Esophagus muscularis mucosa (tissue), 4 donors: ENCODE measurements around the gene RINT1. TPM values are rescaled to one million over a fixed set of nuclear protein-coding genes. Genes with fewer than 3 reads are reported as not detected.

ENCODE experiments used
- DNase-seq: peaks from one replicate; pipeline ENCODE4 v3.0.0-alpha.2; 2017; ENCODE audit errors: extremely low spot score
- H3K27ac ChIP-seq, 4 donors: fragments of 200-600 bp; sonication (generic); replicated peaks in 1 of 4; 1 replicate in 3 of 4; 2 replicates in 1 of 4; pipeline ENCODE4 v1.5.1; 2016 to 2019; ENCODE audit warnings: mild to moderate bottlenecking in 1 of 4
- H3K27me3 ChIP-seq, 4 donors: fragments of 200-600 bp; sonication (generic); one replicate each; pipeline versions ENCODE4 v1.5.1 to v1.6.0; 2016 to 2019
- H3K36me3 ChIP-seq, 4 donors: fragments of 200-600 bp; sonication (generic); one replicate each; pipeline ENCODE4 v1.5.1; 2016 to 2019
- H3K4me1 ChIP-seq, 4 donors: fragments of 200-600 bp; sonication (generic); one replicate each; pipeline ENCODE4 v1.5.1; 2016 to 2019
- H3K4me3 ChIP-seq, 4 donors: fragments of 200-600 bp; sonication (generic); 1 replicate in 2 of 4; 2 replicates in 2 of 4; pipeline ENCODE4 v1.5.1; 2016 to 2019; ENCODE audit warnings: mild to moderate bottlenecking in 4 of 4, moderate library complexity in 1 of 4
- H3K9me3 ChIP-seq, 4 donors: fragments of 200-600 bp; sonication (generic); 1 replicate in 3 of 4; 2 replicates in 1 of 4; pipeline ENCODE4 v1.5.1; 2016 to 2019
- CTCF ChIP-seq, 3 experiments: fragments of 200-600 bp in 2 of 3; fragments of 450-650 bp in 1 of 3; sonication (generic) in 2 of 3; IDR thresholded peaks; one replicate each; pipeline ENCODE4 v1.5.1; 2017 to 2019; ENCODE audit warnings: antibody characterized with exemption in 3 of 3, mild to moderate bottlenecking in 2 of 3, moderate library complexity in 1 of 3
- EP300 ChIP-seq: sonication (generic); formaldehyde crosslinking; IDR thresholded peaks from one replicate; pipeline ENCODE4 v1.6.1; 2017; ENCODE audit warnings: antibody characterized with exemption
- POLR2A ChIP-seq: fragments of 450-650 bp; IDR thresholded peaks from one replicate; pipeline ENCODE4 v1.6.1; 2017; ENCODE audit warnings: antibody characterized with exemption, moderate library complexity, mild to moderate bottlenecking, low read depth
- POLR2AphosphoS5 ChIP-seq, 2 donors: sonication (generic); formaldehyde crosslinking; IDR thresholded peaks; one replicate each; pipeline ENCODE4 v1.6.1; 2017; ENCODE audit warnings: antibody characterized with exemption in 2 of 2
- WGBS: methylation state at CpG from one replicate; pipeline ENCODE4 v1.1.5; 2018; 5-methylcytosine and 5-hydroxymethylcytosine counted together
- intact Hi-C: fragments of 100-400 bp; cut with DNase I; formaldehyde crosslinking; loops from one replicate; pipeline ENCODE4 v1.15.1; 2023
- total RNA-seq, 4 donors: library from RNA; depleted of rRNA; stranded (reverse); fragments of >200 nt; gene quantifications; one replicate each; pipeline versions ENCODE4 v1.1.0 to v1.2.1, GENCODE V29; 2016

RINT1 gene
- total RNA-seq, 4 donors from 2014 or later: 9.1 to 11.5 (median 9.8) TPM

GRCh38 chr7:105567024-105567423, 35.0 kb downstream of the RINT1 start:
- DNase-seq: no peak
- Histone ChIP-seq H3K36me3 (peaks cover 27 to 78% (median 59%) of the 10 kb centered on the region in 4 donors), H3K27ac (no peak overlapping the region), H3K4me3 (no peak overlapping the region), H3K9me3 (no peaks in the 10 kb centered on the region), H3K27me3 (no peaks in the 10 kb centered on the region), H3K4me1 (no peaks in the 10 kb centered on the region)
- WGBS: 66% methylated on average over 2 of the region's 2 CpGs
- no peak for TF ChIP-seq POLR2A
- no peak for TF ChIP-seq POLR2AphosphoS5 (IDR thresholded peaks at IDR 0.05)
- no peak for TF ChIP-seq EP300
- no peak for TF ChIP-seq CTCF (IDR thresholded peaks at IDR 0.05)
- intact Hi-C loops: no loop called here

- no peak for DNase-seq
- H3K4me3 ChIP-seq: no peak overlapping the region
- WGBS: 82% methylated on average over 3 of the region's 3 CpGs
- TF ChIP-seq EP300 (no peak), POLR2AphosphoS5 (IDR thresholded peaks at IDR 0.05) (no peak), POLR2A (no peak), CTCF (IDR thresholded peaks at IDR 0.05) (no peak)
- H3K27me3 ChIP-seq: no peaks in the 10 kb centered on the region
- no peaks in the 10 kb centered on the region for H3K4me1 ChIP-seq
- H3K27ac ChIP-seq: no peak overlapping the region
- peaks cover 25 to 70% (median 52%) of the 10 kb centered on the region in 4 donors for H3K36me3 ChIP-seq
- H3K9me3 ChIP-seq: no peaks in the 10 kb centered on the region
- intact Hi-C loops: no loop called here
Measured at GRCh38 chr7:105567821-105568220, 35.8 kb downstream of the RINT1 start.

GRCh38 chr7:105571891-105572290, 39.9 kb downstream of the RINT1 start:
- Histone ChIP-seq H3K4me3 (no peak overlapping the region), H3K27ac (no peak overlapping the region), H3K36me3 (peaks cover 10 to 30% (median 22%) of the 10 kb centered on the region in 4 donors), H3K4me1 (no peaks in the 10 kb centered on the region), H3K9me3 (no peaks in the 10 kb centered on the region), H3K27me3 (no peaks in the 10 kb centered on the region)
- 95% methylated on average over 2 of the region's 2 CpGs for WGBS
- TF ChIP-seq POLR2A (no peak), EP300 (no peak), CTCF (IDR thresholded peaks at IDR 0.05) (no peak), POLR2AphosphoS5 (IDR thresholded peaks at IDR 0.05) (no peak)
- no peak for DNase-seq
- intact Hi-C loops: no loop called here

- peaks cover 0 to 8% (median 7%) of the 10 kb centered on the region in 4 donors for H3K4me1 ChIP-seq
- 81% methylated on average over 1 of the region's 1 CpG for WGBS
- no peak overlapping the region for H3K27ac ChIP-seq
- no peaks in the 10 kb centered on the region for H3K36me3 ChIP-seq
- H3K27me3 ChIP-seq: peaks cover 0 to 10% (median 0%) of the 10 kb centered on the region in 4 donors
- TF ChIP-seq POLR2AphosphoS5 (IDR thresholded peaks at IDR 0.05) (no peak), EP300 (no peak), POLR2A (no peak)
- H3K4me3 ChIP-seq: no peak overlapping the region
- H3K9me3 ChIP-seq: no peaks in the 10 kb centered on the region
- DNase-seq: no peak
- intact Hi-C loops: no loop called here
Measured at GRCh38 chr7:105577251-105577650, 45.2 kb downstream of the RINT1 start.

GRCh38 chr7:105578496-105578895, 46.5 kb downstream of the RINT1 start:
- peaks cover 0 to 8% (median 7%) of the 10 kb centered on the region in 4 donors for H3K4me1 ChIP-seq
- no peak overlapping the region for H3K27ac ChIP-seq
- peaks cover 0 to 19% (median 0%) of the 10 kb centered on the region in 4 donors for H3K27me3 ChIP-seq
- no peak for DNase-seq
- intact Hi-C loops: no loop called here
- no peak overlapping the region for H3K4me3 ChIP-seq
- H3K36me3 ChIP-seq: no peaks in the 10 kb centered on the region
- H3K9me3 ChIP-seq: no peaks in the 10 kb centered on the region
- TF ChIP-seq POLR2AphosphoS5 (IDR thresholded peaks at IDR 0.05) (no peak), EP300 (no peak), CTCF (IDR thresholded peaks at IDR 0.05) (no peak), POLR2A (no peak)
